UCSD-AML1 (cell line): ENCODE data around the gene DEFB132.

ENCODE experiments used
- DNase-seq: peaks from one replicate; lab custom pipeline; 2025; ENCODE audit not compliant: unreplicated experiment; lab: John Stamatoyannopoulos, UW

Gene DEFB132

DNA sequence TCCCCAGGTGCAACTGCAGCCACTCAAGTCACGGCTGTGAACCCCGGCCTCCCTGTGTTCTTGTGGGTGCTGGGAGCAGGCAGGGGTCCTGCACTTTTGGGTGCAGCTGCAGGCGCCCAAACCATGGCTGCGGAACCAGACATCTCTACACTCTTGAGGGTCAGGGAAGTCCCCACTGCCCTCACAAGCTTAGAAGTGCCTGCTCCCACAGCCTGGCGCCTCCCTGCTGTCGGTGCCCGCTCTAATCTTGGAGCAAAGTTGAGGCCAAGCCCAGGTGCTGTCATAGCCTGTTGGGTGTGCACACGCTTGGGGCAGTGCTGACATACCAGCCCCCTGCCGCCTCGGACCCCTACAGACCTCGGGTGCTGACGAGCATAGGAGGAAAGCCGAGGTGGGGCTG is 6.2 kb downstream of the DEFB132 start:
- DNase-seq, result no peak

DNA sequence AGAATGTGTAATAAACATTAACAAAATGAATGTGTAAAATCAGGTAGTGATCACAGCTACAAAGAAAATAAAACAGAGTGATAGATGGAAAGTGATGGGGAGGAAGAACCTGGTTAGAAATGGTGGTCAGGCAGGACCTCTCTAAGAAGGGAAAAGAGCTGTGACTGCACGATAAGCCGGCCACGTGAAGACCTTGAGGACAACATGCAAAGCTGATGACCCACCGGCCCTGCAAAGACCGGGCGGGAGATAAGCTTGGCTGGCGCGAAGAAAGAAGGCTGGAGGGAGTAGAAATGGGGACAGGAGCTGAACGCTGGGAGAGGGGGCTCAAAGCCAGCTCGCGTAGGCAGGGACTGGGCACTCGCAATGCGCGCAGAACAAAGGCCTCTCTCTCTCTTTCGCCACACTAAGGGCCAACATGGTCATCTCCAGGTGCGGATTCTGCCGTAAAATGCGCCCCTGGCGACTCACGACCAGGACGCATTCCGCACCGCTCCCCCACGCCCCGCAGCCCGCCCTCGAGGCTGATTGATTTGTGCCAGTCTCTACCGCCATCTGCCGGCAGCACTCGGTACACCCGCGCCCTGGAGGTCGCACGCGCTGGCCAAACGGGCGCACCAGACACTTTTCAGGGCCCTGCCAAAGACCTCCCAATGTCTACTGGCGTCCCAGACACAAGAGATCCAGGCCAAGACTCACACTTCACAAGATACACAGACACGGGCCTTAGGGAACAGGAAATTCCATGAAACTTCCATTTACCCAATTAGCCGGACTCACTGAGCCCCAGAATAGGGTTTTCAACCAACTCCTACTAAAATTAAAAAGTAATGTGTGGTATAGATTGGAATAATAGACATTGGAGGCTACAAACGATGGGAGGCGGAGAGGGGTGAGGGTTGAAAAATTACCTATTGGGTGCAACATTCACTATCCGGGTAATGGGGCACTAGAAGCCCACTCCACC is 9.4 kb downstream of the DEFB132 start:
- peak; percentile 87 for DNase-seq

DNA sequence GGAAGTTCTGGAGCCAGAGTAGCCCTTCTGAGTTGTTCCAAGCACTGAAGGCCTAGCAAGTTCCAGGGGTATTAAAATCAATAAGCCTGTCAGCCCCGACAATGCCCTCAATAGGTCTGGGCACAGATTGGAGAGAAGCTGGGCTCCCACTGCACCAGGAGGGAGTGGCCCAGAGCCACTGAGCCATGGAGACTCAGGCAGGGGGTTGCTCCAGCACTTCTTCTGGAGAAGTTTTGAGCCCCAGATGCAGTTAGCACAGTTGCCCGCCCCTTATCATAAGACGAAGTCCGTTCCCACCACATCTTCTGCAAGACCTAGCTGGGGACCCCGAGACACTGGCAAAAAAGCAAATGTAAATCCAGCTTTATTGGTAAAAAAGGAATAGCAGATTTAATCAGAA is 13.0 kb downstream of the DEFB132 start:
- DNase-seq, result no peak

DNA sequence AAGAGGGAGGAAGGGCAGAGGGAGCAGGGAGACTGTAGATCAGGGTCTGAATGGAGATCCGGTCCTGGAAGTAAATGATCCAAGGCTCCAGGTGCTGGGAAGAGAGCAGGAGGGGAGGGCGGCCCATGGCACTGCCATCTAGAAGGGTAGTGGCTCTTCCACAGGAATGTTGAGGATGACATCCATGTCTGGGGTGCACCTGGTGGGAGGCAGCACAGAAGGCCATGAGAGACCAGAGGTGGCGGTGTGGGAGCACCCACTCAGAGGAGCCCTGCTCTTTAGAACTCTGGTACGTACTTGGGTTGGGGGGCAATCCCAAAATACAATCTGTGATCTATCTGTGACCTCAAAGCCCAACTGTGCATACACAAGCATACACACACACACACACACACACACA is 13.5 kb downstream of the DEFB132 start:
- DNase-seq, result no peak

DNA sequence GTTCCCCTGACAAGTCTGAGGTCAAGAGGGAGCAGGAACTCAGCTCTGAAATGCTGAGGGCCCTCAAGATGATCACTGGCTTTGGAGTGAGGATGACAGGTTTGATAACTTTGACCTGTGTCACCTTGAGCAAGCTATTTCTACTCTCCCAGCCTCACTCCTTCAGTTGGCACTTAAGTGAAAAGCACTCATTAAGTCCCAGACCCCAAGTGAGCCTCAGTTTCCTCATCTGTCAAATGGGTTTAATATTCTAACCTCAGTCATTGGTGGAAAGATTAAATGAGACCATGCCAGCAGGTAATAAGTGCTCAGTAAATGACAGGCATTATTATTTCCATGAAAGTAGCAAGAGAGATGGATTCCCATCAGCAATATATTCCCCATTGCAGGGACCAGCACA is 14.0 kb downstream of the DEFB132 start:
- no peak for DNase-seq

DNA sequence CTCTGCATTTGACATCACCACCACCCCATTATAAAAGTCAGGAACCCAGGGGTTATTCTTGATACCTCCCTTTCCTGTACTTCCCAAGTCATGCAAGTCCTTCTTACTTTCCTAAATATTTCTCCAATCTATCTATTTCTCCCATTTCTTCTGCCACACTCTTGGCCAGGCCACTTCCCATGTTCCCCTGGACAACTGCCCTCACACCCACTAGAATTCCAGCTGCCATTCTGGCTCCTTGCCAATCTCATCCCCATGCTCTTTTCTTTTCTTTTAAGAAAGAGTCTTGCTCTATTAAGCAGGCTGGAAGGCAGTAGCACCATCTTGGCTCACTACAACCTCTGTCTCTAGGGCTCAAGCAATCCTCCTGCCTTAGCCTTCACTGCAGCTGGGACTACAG is 15.2 kb downstream of the DEFB132 start:
- no peak for DNase-seq

DNA sequence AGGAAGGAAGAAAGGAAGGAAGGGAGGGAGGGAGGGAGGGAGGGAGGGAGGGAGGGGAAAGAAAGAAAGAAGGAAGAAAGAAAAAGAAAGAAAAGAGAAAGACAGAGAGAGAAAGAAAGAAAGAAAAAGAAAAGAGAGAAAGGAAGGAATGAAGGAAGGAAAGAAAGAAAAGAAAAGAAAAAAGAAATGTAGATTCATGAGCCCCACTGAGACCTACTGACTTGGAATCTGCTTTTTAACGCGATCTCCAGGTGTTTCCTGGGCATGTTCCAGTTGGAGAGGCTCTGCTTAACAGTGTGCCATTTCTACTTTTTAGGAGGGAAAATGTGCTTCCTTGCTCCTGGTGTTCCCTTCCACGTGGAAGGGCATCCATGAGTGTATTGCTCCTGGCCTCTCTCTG is 16.4 kb downstream of the DEFB132 start:
- no peak for DNase-seq

DNA sequence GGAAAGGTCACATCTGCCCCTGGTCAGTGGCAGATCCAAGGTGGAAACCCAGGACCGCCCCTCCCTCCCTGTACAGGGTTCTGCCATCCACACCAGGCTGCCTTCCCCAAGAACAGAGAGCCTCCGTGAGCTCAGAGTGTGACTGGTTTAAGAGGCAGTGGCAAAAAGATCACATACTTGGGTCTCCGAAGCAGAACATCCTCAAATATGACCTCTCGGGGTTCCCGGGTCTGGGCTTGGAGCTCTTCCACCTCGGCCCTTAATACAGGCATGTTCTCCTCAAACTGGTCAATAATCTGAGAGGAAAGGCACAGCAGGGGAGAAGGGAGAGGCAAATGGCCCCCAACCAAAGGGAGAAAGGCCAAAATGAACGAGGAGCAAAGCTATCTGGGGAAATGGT is 18.3 kb downstream of the DEFB132 start:
- no peak for DNase-seq

DNA sequence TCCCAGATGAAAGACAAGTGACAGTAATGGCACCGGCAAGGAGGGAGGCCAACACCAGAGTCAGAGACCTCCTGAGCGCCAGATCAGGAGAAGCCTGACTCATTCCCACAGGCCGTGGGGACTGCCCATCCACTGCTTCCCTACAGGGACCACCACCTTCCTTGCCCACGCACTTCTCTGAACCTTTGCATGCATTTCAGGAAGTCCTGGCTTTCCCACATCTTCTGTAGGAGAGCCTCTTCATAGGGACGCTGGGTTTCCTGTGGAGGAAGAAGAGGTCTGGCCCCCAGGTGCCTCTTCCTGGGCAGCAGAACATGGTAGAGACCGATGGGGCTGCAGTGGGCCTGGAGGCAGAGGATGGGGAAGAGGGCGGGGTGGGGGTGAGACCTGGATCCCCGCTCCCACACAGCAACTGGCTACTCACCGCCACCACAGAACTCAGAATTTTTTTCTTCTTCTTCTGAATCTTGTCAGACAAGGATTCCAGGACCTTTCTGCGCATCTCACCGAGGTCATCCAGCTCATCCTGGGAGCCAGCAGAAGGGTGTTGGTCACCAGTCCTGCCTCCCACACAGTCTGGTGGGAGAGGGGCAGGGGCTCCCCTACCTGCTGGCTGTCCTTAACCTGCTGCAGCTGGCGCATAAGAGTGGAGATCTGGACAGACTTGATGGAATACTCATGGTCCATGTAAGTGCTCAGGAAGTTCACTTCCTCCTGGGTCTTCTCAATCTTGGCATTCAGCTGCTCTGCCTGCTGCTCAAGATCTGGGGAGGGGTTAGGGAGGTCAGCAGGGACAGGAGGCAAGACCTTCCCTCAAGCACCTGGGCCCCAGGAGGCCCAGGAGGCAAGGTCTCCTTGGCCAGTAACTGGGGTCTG is 19.3 kb downstream of the DEFB132 start:
- no peak for DNase-seq

DNA sequence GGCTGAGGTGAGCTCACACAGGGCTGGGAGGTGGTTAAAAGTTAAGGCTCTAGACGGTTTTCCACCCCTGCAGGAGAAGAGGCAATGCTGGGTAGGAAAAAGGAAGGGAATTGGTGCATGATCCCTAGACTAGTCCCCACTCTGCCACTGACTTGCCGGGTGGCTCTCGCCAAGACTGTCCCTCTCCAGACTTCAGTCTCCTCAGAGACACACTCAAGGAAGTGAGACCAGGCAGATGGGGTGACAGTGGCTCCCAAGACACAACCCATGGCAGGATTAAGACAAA is 19.9 kb downstream of the DEFB132 start:
- no peak for DNase-seq

DNA sequence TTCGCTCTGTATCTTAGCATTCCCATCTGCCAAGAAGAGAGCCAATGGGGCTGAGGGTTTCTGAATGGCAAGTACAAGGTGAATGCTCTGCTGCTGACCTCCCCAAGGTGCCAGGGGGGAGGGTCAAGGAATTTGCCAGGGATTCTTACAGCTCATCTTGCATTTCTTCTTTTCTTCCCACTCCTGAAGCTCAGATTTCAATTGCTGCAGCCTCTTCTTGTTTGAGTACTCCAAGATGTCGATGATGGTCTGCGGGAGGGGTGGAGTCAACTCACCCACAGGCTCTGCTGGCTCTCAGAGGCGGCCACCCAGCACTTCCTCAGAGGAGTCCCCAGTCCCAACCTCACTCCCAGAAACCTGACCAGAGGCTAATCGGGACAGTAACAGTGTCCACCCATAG is 20.7 kb downstream of the DEFB132 start:
- DNase-seq, result no peak

DNA sequence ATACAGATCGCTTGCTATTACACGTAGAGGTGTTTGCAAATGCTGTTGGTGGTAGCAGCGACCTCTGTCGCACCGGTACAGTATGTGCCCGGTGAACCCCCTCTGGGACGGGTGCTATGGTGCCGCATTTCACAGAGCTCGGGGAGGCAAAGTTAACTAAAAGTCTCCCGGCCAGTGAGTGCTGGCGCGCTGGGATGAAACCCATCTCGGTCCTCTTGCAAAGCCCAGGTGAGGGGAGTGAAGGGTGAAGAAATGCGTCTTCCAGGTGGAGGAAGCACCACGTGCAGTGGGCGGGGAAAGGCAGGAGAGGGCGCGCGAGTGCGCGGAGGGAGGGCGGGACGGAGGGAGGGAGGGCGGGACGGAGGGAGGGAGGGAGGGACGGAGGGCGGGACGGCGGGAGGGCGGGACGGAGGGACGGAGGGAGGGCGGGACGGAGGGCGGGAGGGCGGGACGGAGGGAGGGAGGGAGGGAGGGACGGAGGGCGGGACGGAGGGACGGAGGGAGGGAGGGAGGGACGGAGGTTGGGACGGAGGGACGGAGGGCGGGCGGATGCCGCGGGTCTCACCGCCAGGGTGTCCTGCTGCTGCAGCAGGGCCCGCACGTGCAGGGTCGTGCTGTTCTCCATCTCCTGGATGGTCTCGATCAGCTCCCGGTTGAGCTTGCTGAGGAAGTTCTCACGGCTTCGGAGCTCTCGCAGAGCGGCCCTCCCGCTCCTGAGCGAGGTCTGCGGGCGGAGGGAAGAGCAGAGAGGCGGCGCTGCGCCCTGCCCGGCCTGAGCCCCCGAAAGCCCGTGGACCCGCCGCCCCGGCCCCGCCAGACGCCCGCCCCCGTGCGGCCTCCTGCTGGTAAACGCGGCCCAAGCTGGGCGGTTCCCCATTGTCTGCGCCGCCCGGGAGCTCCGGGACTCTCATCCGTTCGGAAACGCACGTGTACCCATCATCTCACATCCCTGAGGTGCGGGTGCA is 21.4 kb downstream of the DEFB132 start:
- DNase-seq, result no peak

DNA sequence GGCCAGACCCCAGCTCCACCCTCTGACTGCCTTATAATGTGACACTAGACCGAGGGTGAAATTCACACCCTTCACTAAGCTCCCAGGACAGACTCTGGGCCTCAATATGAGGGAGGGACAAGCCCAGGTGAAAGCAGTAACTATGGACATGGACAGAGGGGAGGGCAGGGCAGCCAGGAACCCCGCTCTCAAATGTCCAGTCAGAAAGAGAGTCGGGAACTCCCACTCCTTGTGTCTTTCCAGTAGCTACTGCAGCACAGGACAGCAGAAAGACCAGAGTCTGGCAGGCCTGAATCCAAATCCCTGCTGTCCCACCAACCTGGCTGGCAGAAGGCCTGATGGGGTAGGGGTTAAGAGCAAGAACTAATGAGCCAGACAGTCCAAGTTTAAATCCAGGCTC is 26.6 kb downstream of the DEFB132 start:
- DNase-seq, result no peak

DNA sequence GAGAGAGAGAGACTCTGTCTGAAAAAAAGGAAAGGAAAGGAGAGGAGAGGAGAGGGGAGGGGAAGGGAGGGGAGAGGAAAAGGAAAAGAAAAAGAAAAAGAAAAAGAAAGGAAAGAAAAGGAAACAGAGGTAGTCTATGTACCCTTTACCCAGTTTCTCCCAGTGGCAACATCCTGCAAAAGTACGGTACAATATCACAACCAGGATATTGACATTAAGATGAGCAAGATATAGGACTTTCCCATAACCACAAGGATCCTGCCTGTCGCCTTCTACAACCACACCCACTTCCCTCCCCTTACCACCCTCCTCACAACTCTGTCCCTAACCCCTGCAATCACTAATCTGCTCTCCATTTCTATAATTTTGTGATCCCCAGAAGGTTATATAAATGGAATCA is 29.0 kb downstream of the DEFB132 start:
- DNase-seq, result no peak

DNA sequence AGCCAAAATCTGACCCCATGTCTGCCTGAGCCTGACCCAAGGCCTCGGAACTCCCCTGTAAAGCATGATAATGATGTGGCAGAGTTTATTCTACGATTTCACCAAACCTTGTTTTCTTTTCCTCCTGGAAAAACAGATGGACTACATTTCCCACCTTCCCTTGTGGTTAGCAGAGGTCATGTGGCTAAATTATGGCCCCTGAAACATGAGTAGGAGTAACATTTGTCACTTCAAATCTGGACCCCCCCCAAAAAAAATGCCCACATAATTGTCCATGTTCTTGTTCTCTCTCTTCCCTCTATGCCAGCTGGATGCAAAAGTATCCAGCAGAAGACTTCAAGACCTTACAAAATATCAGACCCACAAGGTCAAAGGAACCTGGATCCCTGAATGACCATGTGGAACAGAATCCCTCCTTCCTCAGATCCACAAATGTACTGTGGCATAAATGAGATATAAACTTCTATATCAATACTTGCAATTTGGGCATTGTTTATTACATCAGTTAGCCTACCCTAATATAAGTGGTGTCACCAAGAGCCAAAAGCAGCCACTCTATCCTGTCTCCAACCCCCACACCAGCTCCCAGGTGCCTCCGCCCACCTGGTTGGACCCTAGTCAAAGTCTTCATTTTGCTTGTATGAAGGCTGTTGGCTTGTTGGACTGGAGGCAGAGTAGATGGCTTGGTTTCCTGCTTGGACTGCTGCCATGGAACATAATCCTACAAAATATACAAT is 31.6 kb downstream of the DEFB132 start:
- no peak for DNase-seq

DNA sequence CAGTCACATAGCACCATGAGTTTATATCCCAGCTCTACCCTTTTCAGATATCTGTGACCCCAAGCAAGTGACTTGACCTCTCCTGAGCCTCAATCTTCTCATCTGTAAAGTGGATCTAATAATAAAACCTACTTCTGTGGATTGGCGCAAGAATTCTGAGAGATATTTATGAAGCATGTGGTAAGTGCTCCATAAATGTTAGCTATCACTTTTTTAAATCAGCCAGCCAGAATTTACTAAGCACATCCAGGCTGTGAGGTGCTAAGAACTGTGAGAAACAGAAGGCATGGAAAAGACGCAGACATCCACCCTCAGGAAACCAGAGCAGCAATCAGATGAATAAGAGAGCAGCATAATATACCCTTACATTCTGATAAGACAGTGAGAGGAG is 32.2 kb downstream of the DEFB132 start:
- DNase-seq, result no peak

DNA sequence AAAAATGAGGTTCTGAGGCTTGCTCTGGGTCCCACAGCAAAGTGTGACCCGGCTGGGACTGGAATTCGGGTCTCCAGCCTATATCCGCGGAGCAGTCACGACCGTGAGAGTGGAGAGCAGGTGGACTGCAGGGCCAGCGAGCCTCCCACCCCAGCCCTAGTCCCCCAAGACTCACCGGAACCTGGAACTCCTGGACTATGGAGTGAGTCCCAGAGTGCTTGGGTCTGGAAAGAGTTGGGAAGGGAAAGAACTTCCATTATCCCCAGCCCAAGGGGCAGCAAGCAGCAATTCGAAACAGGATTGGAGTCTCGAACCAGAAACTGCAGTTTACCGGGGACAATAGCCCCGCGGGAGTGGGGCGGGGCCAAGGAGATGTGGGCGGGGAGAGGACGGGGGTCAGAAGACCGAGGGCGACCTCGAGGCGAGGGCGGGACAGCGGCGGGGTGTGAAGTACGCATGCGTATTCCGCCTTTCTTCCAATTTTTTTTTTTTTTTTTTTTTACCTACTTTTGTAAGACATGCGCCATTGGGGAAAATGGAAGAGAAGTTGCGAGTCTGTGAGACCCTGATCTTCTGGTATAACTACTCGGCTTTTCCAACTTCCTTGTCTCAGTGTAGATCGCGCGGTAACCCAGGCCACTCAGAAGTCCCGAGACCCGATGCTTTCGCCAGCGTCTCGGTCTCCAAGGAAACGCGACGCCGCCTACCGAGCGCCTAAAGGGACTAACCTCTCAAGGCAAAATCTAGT is 32.7 kb downstream of the DEFB132 start, which contains the start of gene C20orf96:
Gene C20orf96 (minus strand): TSS at position 667 of the 748 bp plus-strand sequence. CDS start 140 bp downstream, at position 527.
- DNase-seq, result peak; percentile 93

DNA sequence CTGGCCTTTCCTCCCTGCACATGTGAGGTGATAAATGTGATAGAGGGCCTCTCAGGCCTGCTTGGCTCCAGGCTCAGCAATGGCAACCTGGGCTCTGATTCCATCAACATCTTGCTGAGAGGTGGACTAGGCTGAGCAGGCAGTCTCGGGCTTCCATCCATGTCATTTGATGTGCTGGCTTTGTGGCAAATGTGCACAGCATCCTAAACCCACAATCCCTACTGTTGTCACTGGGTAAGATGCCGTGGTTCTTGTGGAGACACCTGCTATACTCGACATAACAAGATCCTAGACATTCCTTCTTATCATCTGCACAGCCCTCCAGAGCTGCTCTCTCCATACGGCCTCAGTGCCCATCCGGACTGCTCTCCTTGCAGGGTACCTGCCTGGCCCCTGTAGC is 37.1 kb downstream of the DEFB132 start:
- DNase-seq, result no peak

DNA sequence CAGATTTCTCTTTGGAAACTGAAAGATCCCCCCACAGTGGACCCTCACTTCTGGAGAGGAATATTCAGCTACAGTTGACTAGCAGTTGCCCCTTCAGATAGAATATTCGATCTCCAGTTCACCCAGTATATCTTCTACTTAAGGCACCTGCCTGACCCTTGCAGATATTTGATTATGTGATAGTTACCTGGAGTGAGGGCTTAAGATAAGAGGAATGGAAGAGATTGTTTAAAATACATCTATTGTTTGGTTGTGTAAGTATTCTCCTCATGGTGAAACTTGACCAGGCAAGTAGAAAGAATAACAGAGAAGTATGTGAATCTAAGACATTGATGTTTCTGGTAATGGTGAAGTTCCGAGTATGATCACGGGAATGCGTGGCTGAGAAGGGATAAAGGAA is 38.3 kb downstream of the DEFB132 start:
- DNase-seq, result no peak
